ENCODE data around the gene TMEM63A.
"Not testable (repeated sequence)": the region's sequence is repeated elsewhere in the genome, so short reads cannot be mapped to it uniquely, and the experiment has no call there.

TMEM63A gene

DNA sequence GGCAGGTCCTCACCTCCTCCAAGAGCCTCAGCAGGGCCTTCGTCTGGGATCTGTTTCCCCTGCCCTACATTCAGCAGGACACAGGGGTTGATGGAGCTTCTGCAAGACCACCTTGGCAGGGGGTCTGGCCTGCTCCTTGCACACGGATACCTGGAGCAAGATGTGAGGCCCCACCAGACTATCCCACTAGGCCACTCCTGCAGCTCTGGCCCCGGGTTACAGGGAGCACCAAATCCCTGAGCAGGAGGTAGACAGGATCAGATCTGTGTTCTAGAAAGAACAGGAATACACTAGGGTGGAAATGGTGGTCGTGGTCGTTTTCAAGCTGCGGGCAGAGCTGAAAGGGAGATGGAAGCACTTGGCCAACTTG is 38.8 kb downstream of the TMEM63A start:
- no peak for DNase-seq

DNA sequence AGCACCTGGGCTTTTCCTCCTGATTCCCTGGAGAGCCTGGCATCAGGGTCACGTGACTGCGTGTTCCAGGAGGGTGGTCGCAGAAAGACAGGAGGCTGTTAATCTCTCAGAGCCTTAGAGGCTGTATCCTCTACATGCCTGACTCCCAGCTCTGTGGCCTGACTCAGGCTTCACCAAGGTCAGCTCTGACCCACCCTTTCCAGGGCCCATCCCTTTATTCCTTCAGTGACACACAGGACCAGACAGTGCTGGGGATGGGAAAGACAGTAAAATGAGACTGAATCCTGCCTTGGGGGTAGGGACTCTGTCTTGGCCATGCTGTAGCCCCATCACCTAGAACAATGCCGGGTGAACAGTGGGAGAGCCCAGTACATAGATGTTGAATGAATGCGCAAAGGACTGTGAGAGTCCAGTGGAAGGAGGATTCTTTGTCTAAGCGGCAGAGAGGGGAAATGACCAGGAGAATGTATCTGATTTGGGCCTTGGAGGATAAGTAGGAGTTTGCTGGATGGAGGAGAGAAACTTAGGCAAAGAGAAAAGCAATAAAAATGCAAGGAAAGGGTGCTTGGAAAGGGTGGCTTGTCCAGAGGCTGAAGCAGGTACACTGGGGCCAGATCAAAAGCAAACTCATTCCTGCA is 39.3 kb downstream of the TMEM63A start:
- DNase-seq, result no peak

- no peak for DNase-seq
Observed at GRCh38 chr1:225842074-225842473, 40.1 kb downstream of the TMEM63A start.

GRCh38 chr1:225840713-225841112 is 41.5 kb downstream of the TMEM63A start:
- DNase-seq, result no peak

GRCh38 chr1:225840223-225840610 is 42.0 kb downstream of the TMEM63A start:
- no peak for DNase-seq

GRCh38 chr1:225838793-225839192 is 43.4 kb downstream of the TMEM63A start:
- DNase-seq, result no peak

DNA sequence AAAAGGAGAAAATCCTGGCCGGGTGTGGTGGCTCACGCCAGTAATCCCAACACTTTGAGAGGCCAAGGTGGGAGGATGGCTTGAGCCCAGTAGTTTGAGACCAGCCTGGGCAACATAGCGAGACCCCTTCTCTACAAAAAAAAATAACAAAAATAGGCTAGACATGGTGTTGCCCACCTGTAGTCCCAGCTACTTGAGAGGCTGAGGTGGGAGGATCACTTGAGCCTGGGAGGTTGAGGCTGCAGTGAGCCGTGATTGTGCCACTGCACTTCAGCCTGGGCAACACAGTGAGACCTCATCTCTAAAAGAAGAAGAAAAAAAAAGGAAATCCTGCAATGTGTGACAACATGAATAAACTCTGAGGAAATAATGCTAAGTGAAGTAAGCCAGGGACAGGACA is 45.9 kb downstream of the TMEM63A start:
- DNase-seq, result not testable (repeated sequence)

DNA sequence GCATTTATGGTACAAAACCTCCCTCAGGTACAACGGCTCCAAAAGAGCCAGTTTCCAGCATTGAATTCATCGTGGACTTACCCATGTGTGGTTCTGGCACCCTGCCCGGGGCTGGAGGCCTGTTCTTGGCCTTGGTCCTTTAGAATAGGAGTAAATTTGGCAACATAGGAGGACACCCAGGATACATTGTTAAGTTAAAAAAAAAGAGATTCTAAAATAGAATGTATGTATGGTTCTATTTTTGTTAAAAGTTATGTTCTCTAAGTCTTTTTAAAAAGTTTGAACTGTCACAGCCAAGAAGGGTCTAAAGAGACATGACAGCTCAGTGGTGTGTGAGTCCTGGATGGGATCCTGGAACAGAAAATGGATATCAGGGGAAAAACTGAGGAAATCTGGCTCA is 46.3 kb downstream of the TMEM63A start:
- DNase-seq, result no peak

DNA sequence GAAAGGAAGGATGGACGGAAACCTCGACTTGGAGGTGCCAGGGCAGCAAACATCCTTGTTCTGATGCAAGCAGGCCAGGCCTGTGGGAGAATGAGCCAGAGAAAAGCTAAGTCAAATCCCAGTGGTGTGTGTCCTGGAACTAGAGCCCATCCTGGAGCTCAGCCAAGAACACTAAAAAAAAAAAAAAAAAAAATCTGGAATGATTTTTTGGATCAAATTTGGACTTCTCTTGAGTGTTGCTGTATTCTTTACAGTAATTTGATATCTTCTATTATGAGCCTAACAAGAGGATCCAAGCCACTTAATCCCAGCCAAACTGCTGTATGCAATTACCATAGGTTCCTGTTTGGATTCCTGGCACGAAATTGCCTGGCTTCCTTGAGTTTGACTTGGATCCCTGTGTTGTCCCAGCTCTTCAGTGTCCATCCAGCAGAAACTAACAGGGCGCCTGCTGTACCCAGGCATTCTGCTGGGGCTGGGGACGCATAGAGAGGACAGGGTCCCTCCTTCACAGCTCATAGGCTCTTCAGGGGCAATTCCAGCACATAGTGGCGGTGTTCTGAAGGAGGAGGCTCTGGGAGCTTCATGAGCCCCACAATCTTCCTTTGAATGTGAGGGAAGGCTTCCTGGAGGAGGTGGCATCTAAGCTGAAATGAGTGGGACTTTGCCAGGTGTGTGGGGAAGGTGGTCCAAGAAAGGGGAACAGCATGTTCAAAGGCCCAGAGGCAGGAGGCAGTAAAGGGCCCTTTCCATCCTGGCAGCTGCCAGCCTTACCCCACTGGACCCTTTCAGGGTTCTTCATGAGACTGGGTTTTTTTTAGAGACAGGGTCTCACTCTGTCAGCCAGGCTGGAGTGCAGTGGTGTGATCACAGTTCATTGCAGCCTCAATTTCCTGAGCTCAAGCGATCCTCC is 47.5 kb downstream of the TMEM63A start:
- no peak for DNase-seq

DNA sequence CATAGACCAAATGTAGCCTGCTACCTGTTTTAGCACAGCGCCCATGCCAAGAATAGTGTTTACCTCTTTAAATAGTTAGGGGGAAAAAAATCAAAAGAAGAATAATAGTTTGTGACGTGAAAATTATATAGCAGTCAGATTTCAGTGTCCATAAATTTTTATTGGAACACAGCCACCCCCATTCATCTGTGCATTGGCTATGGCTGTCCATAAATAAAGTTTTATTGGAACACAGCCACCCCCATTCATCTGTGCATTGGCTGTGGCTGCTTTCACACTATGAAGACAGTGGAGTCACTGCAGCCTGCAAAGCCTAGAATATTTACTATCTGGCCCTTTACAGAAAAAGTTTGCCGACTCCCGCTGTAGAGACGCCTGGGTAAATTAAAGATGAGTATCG is 51.3 kb downstream of the TMEM63A start:
- DNase-seq, result no peak

- DNase-seq, result no peak
Observed at GRCh38 chr1:225828706-225829345, 53.4 kb downstream of the TMEM63A start.

- no peak for DNase-seq
Observed at GRCh38 chr1:225827076-225827475, 55.1 kb downstream of the TMEM63A start.

DNA sequence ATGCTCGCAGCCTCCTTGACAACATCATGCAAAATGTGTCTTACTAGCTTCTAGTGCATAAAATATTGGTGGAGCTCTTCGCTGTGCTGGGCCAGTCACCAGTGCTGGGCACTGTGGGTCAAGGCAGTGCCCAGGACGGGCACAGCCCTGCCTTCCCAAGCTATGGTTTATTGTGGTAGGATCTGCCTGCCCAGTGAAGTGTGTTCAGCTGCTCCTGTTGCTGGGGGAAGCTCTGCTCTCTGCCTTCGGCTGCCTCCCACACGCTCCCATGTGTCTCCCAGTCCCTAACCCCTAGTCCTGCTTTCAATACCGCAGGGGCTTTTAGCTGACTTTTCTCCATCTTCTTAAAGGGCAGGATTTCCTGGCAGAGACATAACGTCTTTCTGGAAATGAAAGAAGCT is 56.6 kb downstream of the TMEM63A start:
- DNase-seq, result no peak

- DNase-seq, result no peak
Observed at GRCh38 chr1:225825078-225825477, 57.1 kb downstream of the TMEM63A start.

GRCh38 chr1:225824533-225824941 is 57.6 kb downstream of the TMEM63A start:
- DNase-seq, result no peak

GRCh38 chr1:225823811-225824261 is 58.3 kb downstream of the TMEM63A start:
- no peak for DNase-seq

DNA sequence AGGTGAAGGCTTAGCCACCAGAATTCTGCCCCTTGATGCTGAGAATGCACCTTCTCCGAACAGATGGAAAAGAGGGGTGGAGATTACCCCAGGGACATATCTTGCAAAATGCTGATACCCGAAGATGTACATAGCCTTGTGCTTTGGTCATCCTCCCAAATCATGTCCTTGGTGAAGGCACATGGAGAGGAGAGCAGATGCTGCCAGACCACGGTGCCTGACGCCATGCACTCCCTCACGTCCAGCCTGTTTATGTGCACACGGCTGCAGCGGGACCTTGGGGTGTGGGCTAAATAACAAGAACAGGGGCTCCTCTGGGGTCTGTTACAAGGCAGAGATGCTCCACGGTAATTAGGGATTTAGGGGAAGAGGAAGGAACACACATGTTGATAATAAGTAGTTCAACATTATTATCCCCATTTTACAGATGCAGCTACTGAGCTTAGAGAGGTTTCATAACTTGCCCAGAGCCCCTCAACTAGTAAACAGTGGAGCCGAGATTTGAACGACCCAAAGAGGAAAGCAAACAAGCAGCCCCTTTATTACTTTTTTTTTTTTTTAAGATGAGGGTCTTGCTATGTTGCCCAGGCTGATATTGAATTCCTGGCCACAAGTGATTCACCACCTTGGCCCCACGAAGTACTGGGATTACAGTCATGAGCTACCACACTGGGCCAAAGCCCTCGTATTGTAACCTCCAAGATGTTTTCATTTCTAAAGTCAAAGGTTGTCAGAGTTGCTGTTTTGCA is 59.4 kb downstream of the TMEM63A start:
- no peak for DNase-seq

GRCh38 chr1:225820522-225821120 is 61.6 kb downstream of the TMEM63A start:
- no peak for DNase-seq

- DNase-seq, result no peak
Observed at GRCh38 chr1:225819346-225820192, 62.6 kb downstream of the TMEM63A start.

- no peak for DNase-seq
Observed at GRCh38 chr1:225818229-225818628, 64.0 kb downstream of the TMEM63A start.

- DNase-seq, result no peak
Observed at GRCh38 chr1:225817611-225818061, 64.5 kb downstream of the TMEM63A start.

Measured in activated CD4-positive, alpha-beta T cell treated with anti-CD3 and anti-CD28 coated beads for 4 hours (primary cell).